Renal pelvis (tissue), 4 donors: Measurements from ENCODE around the gene CPLANE2. TPM values are rescaled to one million over a fixed set of nuclear protein-coding genes. Genes with fewer than 3 reads are reported as not detected.

Experiments
- DNase-seq: peaks from one replicate; pipeline ENCODE4 v3.0.0-alpha.2; 2013
- polyA plus RNA-seq, 3 donors: library from polyadenylated mRNA; unstranded; fragments of 120-200 nt; gene quantifications; one replicate each; pipeline ENCODE4 v1.2.1, GENCODE V29; 2013; ENCODE audit not compliant: insufficient read length in 3 of 3

The CPLANE2 gene
- polyA plus RNA-seq, 3 donors = 5.3 to 6.3 (median 5.9) TPM

DNA sequence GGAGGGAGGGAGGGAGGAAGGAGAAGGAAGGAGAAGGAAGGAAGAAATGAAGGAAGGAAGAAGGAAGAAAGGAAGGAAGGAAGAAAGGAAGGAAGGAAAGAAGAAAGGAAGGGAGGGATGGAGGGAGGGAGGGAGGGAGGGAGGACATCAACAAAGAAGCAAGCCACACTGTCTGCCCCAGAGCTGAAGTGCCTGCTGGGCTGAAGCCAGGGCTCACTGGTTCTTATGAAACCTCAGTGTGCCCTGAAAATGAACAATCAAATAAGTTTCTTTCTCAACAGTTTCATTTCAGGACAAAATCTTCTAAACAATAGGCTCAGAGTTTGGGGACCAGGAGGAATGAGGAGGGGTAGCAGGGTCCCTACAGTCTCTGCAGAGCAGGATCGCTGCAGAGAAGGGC, 45.7 kb downstream of the CPLANE2 start:
- no peak for DNase-seq

DNA sequence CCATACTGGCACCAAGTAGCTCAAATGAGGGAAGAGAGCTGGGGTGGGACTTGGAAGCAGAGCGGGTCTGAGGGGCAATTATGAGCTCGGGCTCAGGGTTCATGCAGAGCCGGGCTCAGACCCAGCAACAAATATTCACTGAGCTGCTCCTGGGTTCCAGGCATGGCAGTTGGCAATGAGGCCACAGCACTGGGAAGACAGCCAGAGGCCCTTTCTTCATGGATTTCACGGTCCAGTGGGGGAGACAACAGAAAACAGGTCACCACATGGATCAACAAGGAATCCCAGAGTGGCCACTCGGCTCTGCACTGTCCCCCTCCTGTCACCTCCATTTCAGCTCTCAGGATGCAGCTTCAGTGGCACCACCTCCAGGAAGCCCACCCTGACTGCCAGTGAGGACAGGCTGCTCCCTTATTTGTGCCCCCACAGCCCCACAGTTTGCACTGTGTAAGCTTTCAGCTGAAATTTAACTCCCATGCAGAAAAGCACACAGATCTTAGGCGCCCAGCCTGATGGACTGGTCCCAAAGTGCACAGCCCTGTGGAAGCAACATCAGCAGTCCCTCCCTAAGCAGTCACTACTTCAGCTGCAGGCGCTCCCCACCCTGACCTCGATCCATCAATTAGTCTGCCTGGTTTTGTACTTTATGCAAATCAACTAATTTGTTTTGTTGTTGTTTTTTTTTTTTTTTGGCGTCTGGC, 46.9 kb downstream of the CPLANE2 start:
- DNase-seq = no peak

DNA sequence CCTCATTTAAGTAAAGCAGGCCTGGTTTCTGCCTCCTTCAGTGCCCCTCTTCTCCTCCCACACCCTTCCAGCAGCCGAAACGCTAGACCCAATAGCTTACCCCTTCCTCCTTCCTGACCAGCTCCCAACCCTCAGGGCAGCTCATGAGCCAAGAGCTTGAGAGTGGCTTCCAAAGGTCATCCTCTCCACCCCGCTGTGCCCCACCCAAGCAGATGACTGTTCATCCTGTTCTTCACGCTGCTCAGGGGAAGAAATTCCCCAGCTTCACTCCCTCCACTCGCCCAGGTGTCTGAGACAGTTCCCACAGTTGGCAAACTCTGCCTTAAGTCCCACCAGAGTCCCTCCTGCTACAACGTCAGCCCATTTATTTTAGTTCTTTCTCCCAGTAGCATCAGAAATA, 48.0 kb downstream of the CPLANE2 start:
- no peak for DNase-seq

DNA sequence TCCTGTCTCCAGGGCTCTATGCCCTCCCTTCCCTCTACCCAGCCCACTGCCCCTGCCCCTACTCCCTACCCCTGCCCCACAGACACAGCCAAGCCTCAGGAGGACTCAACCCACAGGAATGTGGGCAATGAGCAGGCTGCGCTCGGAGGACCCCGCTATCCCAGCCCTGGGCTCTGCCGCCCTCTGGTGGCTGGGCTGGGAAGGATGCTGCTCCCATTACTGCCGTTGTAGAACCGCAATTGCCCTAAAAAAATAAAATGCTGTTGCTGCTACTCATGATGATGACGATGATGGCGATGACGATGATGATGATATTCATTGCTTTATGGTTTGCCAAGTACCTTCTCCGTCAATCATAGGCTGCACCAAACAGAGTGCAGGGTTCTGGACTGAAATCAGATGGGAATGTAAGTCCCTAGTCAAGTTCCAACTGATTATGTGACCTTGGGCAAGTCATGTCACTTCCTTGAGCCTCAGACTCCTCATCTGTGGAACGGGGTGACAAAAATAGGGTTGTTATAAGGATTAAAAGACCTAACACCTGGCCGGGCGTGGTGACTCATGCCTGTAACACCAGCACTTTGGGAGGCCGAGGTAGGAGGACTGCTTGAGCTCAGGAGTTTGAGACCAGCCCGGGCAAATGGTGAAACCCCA, 49.1 kb downstream of the CPLANE2 start:
- DNase-seq = peak; percentile 63

DNA sequence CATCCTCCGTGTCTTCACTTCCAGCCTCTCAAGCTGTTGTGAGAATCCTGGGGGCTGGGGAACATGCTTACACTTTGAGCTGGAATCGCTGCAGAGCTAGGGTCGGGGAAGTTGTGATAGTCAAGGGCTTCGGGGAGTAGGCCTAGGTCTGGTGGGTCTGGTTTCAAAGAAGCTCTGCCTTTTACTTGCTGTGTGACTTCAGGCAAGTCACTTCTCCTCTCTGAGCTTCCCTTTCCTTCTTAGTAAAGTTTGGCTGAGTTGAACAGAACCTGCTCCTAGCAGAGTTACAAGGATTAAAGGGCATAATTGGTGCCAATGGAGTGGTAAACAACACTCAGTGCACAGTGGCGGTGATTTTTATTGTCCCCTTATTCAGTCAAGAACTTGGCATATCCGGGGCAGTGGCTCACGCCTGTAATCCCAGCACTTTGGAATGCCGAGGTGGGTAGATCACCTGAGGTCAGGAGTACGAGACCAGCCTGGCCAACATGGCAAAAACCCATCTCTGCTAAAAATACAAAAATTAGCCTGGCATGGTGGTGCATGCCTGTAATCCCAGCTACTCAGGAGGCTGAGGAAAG, 50.2 kb downstream of the CPLANE2 start:
- DNase-seq = no peak

DNA sequence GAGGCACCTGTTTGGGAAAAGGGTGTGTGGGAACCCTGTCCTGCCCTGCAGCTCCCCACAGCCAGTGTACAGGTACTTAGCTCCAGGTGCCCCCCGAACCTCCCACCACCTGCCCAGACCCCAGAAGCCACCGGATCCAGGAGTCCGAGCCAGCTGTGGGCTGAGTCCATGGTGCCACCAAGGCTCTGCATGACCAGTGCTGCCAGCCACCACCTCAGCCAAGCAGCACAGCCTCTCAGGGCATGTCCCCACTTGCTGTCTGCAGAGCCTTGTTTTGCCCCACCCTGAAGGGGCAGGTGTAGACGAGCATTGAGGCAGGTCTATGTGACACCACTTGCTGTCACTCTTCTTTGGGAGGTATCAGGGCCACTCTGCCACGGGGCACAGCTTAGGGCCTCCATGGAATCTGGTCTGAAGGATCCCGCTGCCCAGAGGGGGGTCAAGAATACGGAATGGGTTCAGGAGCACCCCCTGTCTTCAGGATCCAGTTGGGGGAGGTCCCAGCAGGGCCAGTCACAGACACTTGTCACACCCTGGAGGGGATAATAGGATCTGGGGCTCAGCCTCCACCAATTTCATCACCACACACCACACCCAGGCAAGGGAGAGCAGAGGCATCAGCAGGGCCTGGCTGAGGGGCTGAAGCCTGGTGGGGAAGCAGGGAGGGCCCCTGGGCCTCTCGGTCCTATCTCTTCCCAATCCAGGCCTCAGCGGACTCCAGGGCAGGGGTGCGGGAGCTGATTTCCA, 52.3 kb downstream of the CPLANE2 start:
- no peak for DNase-seq

DNA sequence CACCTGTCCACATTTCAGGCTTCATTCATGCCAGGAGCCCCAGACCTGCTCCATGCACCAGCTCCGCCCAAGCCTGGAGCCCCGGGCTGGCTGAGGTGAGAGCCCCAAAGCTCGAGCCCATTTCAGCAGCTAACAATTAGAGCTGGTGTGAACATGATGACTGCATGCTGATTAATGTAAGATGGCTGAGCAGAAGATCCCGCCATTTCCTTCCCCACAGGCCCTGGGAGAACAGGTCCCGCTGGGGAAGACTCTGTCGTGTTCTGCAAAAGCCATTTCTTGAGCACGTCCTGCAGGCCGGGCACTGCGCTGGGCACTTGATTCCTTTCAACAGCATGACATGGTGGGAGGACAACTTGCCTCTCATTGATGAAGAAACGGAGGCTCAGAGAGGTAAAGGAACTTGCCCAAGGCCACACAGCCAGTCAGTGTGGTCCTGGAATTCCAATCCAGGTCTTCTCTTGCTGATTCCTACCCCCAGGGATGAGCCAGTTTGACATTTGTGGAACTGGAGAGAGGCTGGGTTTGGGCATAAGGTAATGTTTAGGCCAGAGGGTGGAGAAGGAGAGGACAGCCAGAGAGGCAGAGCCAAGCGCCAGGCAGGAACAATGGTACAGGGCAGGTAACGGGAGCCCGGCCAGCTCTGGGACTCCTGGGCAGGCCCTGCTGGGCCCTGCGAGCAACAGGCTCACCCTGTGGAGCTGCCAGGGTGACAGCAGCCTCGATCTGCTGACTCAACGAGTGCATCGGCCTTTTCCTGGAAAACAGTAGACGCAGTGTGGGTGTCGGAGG, 53.0 kb downstream of the CPLANE2 start:
- DNase-seq = no peak

DNA sequence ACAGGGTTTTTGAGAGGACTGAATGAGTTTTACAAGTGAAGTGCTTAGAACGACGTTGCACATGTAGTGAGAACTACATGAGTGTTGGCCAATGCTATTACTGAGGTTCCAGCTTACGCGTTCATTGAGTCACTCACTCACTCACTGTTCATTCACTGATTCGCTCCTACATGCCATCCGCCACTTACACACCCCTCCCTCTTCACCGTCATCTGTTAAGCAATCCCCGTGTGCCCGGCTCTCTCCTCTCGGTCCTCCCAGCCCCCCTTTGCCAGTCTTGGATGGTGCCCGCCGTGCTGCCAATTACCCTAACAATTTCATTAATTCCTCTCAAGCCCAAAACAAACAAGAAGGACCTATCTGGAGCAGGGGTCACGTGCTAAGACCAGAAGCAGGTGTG, 53.8 kb downstream of the CPLANE2 start:
- no peak for DNase-seq

DNA sequence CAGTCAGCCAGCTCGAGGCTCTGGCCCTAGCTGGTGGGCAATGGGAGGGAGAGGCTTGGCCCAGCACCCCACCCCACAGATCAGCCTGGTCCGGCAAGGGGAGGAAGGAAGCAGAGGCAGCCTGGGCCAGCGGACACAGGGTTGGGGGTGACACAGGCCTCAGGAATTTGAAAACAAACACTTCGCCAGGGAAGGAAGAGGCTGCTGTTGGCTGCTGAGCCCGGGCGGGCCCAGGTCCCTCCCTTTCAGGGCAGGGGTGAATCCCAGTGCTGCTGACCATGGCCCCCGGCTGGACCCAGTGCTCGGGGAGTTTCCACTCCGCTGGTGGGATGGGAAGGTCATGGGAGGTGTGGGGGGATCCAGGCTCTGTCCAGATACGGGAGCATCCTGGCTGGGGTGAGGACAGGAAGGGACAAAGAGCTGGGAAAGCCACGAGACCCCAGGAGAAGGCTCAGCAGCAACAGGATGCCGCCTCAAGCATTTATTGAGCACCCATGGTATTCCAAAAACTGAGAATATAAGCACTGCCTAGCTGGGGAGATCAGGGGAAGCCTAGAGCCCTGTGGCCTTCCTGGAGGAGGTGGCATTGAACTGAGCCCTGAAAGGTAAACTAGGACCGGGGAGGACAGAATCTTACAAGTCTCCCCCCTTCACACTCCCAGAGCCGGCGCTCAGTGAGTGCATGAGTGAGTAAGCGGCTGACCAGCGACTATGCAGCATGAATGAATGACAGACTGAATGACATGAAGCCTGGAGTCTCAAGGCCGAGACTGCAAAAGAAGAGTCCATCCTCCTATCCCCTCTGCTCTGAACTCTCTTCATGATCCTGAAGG, 54.9 kb downstream of the CPLANE2 start:
- DNase-seq = peak; percentile 83

Other genes starting within 250 kb of the CPLANE2 start
- under 1 TPM; 0.07 to 0.22 (median 0.19) TPM for gene SRARP, start 232.9 kb downstream of the CPLANE2 start, polyA plus RNA-seq
- gene HSPB7, start 219.1 kb downstream of the CPLANE2 start, polyA plus RNA-seq = 1 to 10 TPM; 3.0 to 6.1 (median 4.9) TPM
- 10 to 100 TPM; 13.0 to 21.6 (median 18.1) TPM for gene CLCNKA, start 215.1 kb downstream of the CPLANE2 start, polyA plus RNA-seq
- gene CLCNKB, start 193.4 kb downstream of the CPLANE2 start, polyA plus RNA-seq = 10 to 100 TPM; 29.4 to 65.5 (median 49.9) TPM
- 1 to 10 TPM; 1.6 to 3.4 (median 2.4) TPM for gene FAM131C, start 163.5 kb downstream of the CPLANE2 start, polyA plus RNA-seq
- gene EPHA2, start 81.1 kb downstream of the CPLANE2 start, polyA plus RNA-seq = 10 to 100 TPM; 19.1 to 19.9 (median 19.2) TPM
- gene ARHGEF19, start 24.5 kb downstream of the CPLANE2 start, polyA plus RNA-seq = 10 to 100 TPM; 22.8 to 28.3 (median 26.5) TPM
- gene FBXO42, start 115.3 kb upstream of the CPLANE2 start, polyA plus RNA-seq = 10 to 100 TPM; 21.8 to 25.0 (median 23.9) TPM
- 100 to 1,000 TPM in 2 of 3 donors, 10 to 100 TPM in 1; 99.9 to 121 (median 112) TPM for gene SZRD1, start 130.1 kb upstream of the CPLANE2 start, polyA plus RNA-seq
- under 1 TPM; 0.04 to 0.37 (median 0.30) TPM for gene SPATA21, start 200.2 kb upstream of the CPLANE2 start, polyA plus RNA-seq
- 10 to 100 TPM; 64.9 to 70.0 (median 68.9) TPM for gene NECAP2, start 203.5 kb upstream of the CPLANE2 start, polyA plus RNA-seq